IMR-90 (cell line): ENCODE measurements around the gene PCARE. TPM values are rescaled to one million over a fixed set of nuclear protein-coding genes. Genes with fewer than 3 reads are reported as not detected.

ENCODE experiments used
- ATAC-seq: fragments of 200-7000 bp; cut with Tn5 transposase; 2 replicates; pipeline ENCODE4 v1.9.1; 2020; ENCODE audit warnings: low read depth, mild to moderate bottlenecking, moderate library complexity
- BruUV-seq: library from RNA; stranded (reverse); fragments of 400-500 nt; replicated peaks from 2 replicates; lab custom pipeline; 2021; lab: Mats Ljungman, UMichigan
- CTCF ChIA-PET: fragments of 300-600 bp; formaldehyde crosslinking; extraction: SDS; loops from one replicate; lab custom pipeline; 2021; ENCODE audit warnings: antibody characterized with exemption; lab: Yijun Ruan, JAX
- POLR2A ChIA-PET: fragments of 300-600 bp; sonication (Branson Sonifier 250); formaldehyde crosslinking; loops from one replicate; lab custom pipeline; 2022; ENCODE audit warnings: antibody characterized with exemption; ENCODE audit not compliant: unreplicated experiment; lab: Charles Lee
- DNase-seq: peaks from one replicate; pipeline ENCODE4 v3.0.0; 2013
- H2AFZ ChIP-seq: replicated peaks from 2 replicates; pipeline ENCODE3; 2013; ENCODE audit warnings: low read length, mild to moderate bottlenecking; ENCODE audit not compliant: poor library complexity
- H2AK5ac ChIP-seq: 2 replicates; pipeline ENCODE4 v1.6.1; 2013; ENCODE audit warnings: low read depth, low read length, inconsistent platforms
- H2AK9ac ChIP-seq: replicated peaks from 2 replicates; pipeline ENCODE3; 2013; ENCODE audit warnings: mild to moderate bottlenecking, low read depth, low read length, moderate library complexity; ENCODE audit not compliant: poor library complexity
- H2BK120ac ChIP-seq: 2 replicates; pipeline ENCODE4 v1.6.1; 2013; ENCODE audit warnings: low read depth, low read length, inconsistent platforms
- H2BK15ac ChIP-seq: 3 replicates; pipeline ENCODE4 v1.6.1; 2013; ENCODE audit warnings: low read depth, low read length, inconsistent platforms
- H2BK20ac ChIP-seq: 2 replicates; pipeline ENCODE4 v1.6.1; 2013; ENCODE audit warnings: low read depth, mild to moderate bottlenecking, inconsistent platforms, low read length, moderate library complexity
- H2BK5ac ChIP-seq: 2 replicates; pipeline ENCODE4 v1.6.1; 2013; ENCODE audit warnings: mild to moderate bottlenecking, low read depth, low read length, inconsistent platforms; ENCODE audit not compliant: poor library complexity, severe bottlenecking
- H3K14ac ChIP-seq: replicated peaks from 2 replicates; pipeline ENCODE4 v1.6.1; 2013; ENCODE audit warnings: low read depth, low read length, inconsistent platforms
- H3K18ac ChIP-seq: 2 replicates; pipeline ENCODE4 v1.6.1; 2013; ENCODE audit warnings: low read depth, low read length, control low read depth
- H3K23ac ChIP-seq: 2 replicates; pipeline ENCODE4 v1.6.1; 2013; ENCODE audit warnings: low read depth, low read length, inconsistent platforms
- H3K27ac ChIP-seq: 2 replicates; pipeline ENCODE4 v1.5.1; 2013; ENCODE audit warnings: mild to moderate bottlenecking, control low read depth, low read length; ENCODE audit not compliant: insufficient read depth
- H3K27me3 ChIP-seq: 2 replicates; pipeline ENCODE4 v1.6.1; 2013; ENCODE audit warnings: low read length; ENCODE audit not compliant: control insufficient read depth, insufficient read depth
- H3K36me3 ChIP-seq: 2 replicates; pipeline ENCODE4 v1.6.1; 2013; ENCODE audit warnings: low read length, mixed read lengths; ENCODE audit not compliant: control insufficient read depth, insufficient read depth
- H3K4ac ChIP-seq: 2 replicates; pipeline ENCODE4 v1.6.1; 2013; ENCODE audit warnings: low read depth, low read length, inconsistent platforms
- H3K4me1 ChIP-seq: 2 replicates; pipeline ENCODE4 v1.6.1; 2013; ENCODE audit warnings: low read length, mixed read lengths; ENCODE audit not compliant: control insufficient read depth, insufficient read depth
- H3K4me2 ChIP-seq: 2 replicates; pipeline ENCODE4 v1.6.1; 2013; ENCODE audit warnings: low read depth, mild to moderate bottlenecking, control low read depth, low read length, moderate library complexity
- H3K4me3 ChIP-seq: 2 replicates; pipeline ENCODE4 v1.5.1; 2013; ENCODE audit warnings: low read depth, mild to moderate bottlenecking, control low read depth, low read length, moderate library complexity; ENCODE audit not compliant: insufficient read depth
- H3K56ac ChIP-seq: 2 replicates; pipeline ENCODE4 v1.6.1; 2013; ENCODE audit warnings: low read length, inconsistent platforms; ENCODE audit not compliant: insufficient read depth; ENCODE audit errors: extremely low read depth
- H3K79me1 ChIP-seq, 2 experiments: 2 replicates each; pipeline ENCODE4 v1.6.1; 2013; ENCODE audit warnings: low read length in 2 of 2, inconsistent platforms in 1 of 2, low read depth in 1 of 2
- H3K9ac ChIP-seq: 2 replicates; pipeline ENCODE4 v1.6.1; 2013; ENCODE audit warnings: low read depth, low read length, control low read depth
- H3K9me1 ChIP-seq: 2 replicates; pipeline ENCODE4 v1.6.1; 2013; ENCODE audit warnings: low read length, inconsistent platforms; ENCODE audit not compliant: insufficient read depth
- H3K9me3 ChIP-seq: 2 replicates; pipeline ENCODE4 v1.6.1; 2013; ENCODE audit warnings: low read length; ENCODE audit not compliant: control insufficient read depth, insufficient read depth
- H4K20me1 ChIP-seq: 2 replicates; pipeline ENCODE4 v1.6.1; 2013; ENCODE audit warnings: low read length, inconsistent platforms; ENCODE audit not compliant: insufficient read depth
- H4K5ac ChIP-seq: 2 replicates; pipeline ENCODE4 v1.6.1; 2013; ENCODE audit warnings: mild to moderate bottlenecking, low read depth, low read length, control low read depth
- H4K8ac ChIP-seq, 2 experiments: 2 replicates each; pipeline ENCODE4 v1.6.1; 2013; ENCODE audit warnings: low read depth in 2 of 2, low read length in 2 of 2, control low read depth in 1 of 2, inconsistent platforms in 1 of 2
- H4K91ac ChIP-seq: 2 replicates; pipeline ENCODE4 v1.6.1; 2013; ENCODE audit warnings: low read depth, low read length, inconsistent platforms; ENCODE audit not compliant: insufficient read depth
- BHLHE40 ChIP-seq: fragments of 150-350 bp; IDR thresholded peaks from 2 replicates; pipeline ENCODE4 v1.6.1; 2016; ENCODE audit warnings: mild to moderate bottlenecking, low read depth, low read length
- CEBPB ChIP-seq: IDR thresholded peaks from 2 replicates; pipeline ENCODE4 v1.6.1; 2012; ENCODE audit warnings: low read depth, low read length, improper control_type of control experiment
- CHD1 ChIP-seq: IDR thresholded peaks from 2 replicates; pipeline ENCODE4 v1.6.1; 2012; ENCODE audit warnings: low read depth, low read length, improper control_type of control experiment
- ELK1 ChIP-seq: fragments of 150-350 bp; IDR thresholded peaks from 2 replicates; pipeline ENCODE4 v1.6.1; 2016; ENCODE audit warnings: low read depth, mild to moderate bottlenecking, low read length, moderate library complexity, borderline replicate concordance
- FOS ChIP-seq: fragments of 150-350 bp; IDR thresholded peaks from 2 replicates; pipeline ENCODE4 v1.6.1; 2016; ENCODE audit warnings: low read depth, low read length
- MAFK ChIP-seq: IDR thresholded peaks from 2 replicates; pipeline ENCODE4 v1.6.1; 2012; ENCODE audit warnings: low read depth, low read length, improper control_type of control experiment
- MAZ ChIP-seq: IDR thresholded peaks from 2 replicates; pipeline ENCODE4 v1.6.1; 2012; ENCODE audit warnings: low read depth, mild to moderate bottlenecking, low read length, improper control_type of control experiment, moderate library complexity, borderline replicate concordance
- MXI1 ChIP-seq: IDR thresholded peaks from 2 replicates; pipeline ENCODE4 v1.6.1; 2012; ENCODE audit warnings: low read depth, mild to moderate bottlenecking, low read length, moderate library complexity, borderline replicate concordance
- NFE2L2 ChIP-seq: fragments of 150-350 bp; IDR thresholded peaks from 2 replicates; pipeline ENCODE4 v1.6.1; 2016; ENCODE audit warnings: low read depth, mild to moderate bottlenecking, low read length
- POLR2A ChIP-seq: IDR thresholded peaks from 2 replicates; pipeline ENCODE4 v1.6.1; 2012; ENCODE audit warnings: mild to moderate bottlenecking, low read depth, low read length
- RAD21 ChIP-seq: IDR thresholded peaks from 2 replicates; pipeline ENCODE4 v1.6.1; 2012; ENCODE audit warnings: low read length, improper control_type of control experiment
- RCOR1 ChIP-seq: IDR thresholded peaks from 2 replicates; pipeline ENCODE4 v1.6.1; 2012; ENCODE audit warnings: mild to moderate bottlenecking, low read length, improper control_type of control experiment; ENCODE audit not compliant: insufficient replicate concordance
- RFX5 ChIP-seq: IDR thresholded peaks from 2 replicates; pipeline ENCODE4 v1.8.0; 2012; ENCODE audit warnings: low read depth, mild to moderate bottlenecking, low read length, moderate library complexity
- SMC3 ChIP-seq: fragments of 150-350 bp; IDR thresholded peaks from 2 replicates; pipeline ENCODE4 v1.6.1; 2016; ENCODE audit warnings: low read depth, mild to moderate bottlenecking, antibody characterized with exemption, low read length, moderate library complexity
- WGBS, 2 experiments: methylation state at CpG; one replicate each; pipeline versions ENCODE4 v1.1.5 to v1.1.7; 2013; ENCODE audit warnings: missing lambda C conversion rate in 2 of 2; ENCODE audit not compliant: insufficient read length in 1 of 2; ENCODE audit errors: extremely low coverage in 2 of 2; 5-methylcytosine and 5-hydroxymethylcytosine counted together
- dilution Hi-C: fragments of 300-500 bp; cut with HindIII; formaldehyde crosslinking; loops from one replicate; pipeline ENCODE4 v1.14.3; 2018; ENCODE audit warnings: low sequenced_read_pairs; ENCODE audit not compliant: unreplicated experiment
- in situ Hi-C: fragments of 300-500 bp; cut with MboI; formaldehyde crosslinking; loops from 3 replicates; pipeline ENCODE4 v1.14.3; 2019; ENCODE audit warnings: low sequenced_read_pairs, inconsistent platforms, mixed read lengths
- intact Hi-C: fragments of 100-400 bp; cut with micrococcal nuclease; formaldehyde crosslinking; loops from 2 replicates; pipeline ENCODE4 v1.10.0; 2022
- polyA plus RNA-seq, 3 experiments: library from polyadenylated mRNA; depleted of rRNA; stranded (reverse); fragments of >200 nt; gene quantifications; 2 replicates each; pipeline ENCODE4 v1.2.3, GENCODE V29; 2012; ENCODE audit warnings: low replicate concordance in 1 of 3
- total RNA-seq: library from RNA; depleted of rRNA; stranded (reverse); fragments of >200 nt; gene quantifications from 2 replicates; pipeline ENCODE4 v1.2.3, GENCODE V29; 2012
- TF ChIP-seq, protein P1 (sequence below): fragments of 150-350 bp; IDR thresholded peaks from 2 replicates; pipeline ENCODE4 v1.6.1; 2017; ENCODE audit warnings: mild to moderate bottlenecking, antibody characterized with exemption, low read length, low read depth
- TF ChIP-seq, protein P2 (sequence below): conservative IDR thresholded peaks from 2 replicates; pipeline ENCODE4 v1.5.1; 2012; ENCODE audit warnings: mild to moderate bottlenecking, low read depth, low read length, improper control_type of control experiment

Gene PCARE
- total and polyA plus RNA-seq, 2 of the 4 experiments (the other 2 are of a cell fraction) = not detected

DNA sequence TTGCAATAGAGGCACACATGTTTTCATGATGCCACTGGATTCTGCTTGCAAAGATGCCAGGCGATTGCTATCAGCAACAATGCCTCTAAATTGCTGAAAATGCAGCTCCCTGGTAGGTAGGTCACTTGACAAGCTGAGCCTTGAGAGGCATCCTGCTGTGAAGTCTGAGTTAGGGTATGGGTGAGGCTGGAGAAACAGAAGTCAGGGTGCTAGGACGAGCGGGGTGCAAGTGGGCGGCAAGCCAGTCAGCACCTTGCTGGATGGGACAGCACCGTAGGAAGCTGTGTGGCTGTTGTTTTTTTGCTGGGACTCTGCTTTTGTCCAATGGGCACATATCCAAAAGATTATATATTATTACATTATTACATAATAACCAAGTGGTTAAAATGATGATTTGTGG lies 30.4 kb upstream of the PCARE start:
- Histone ChIP-seq H3K14ac (no peak overlapping the region), H4K5ac (no peak overlapping the region), H3K27ac (no peak overlapping the region), H2AK9ac (no peak overlapping the region), H2BK15ac (no peak overlapping the region), H4K8ac (no peak overlapping the region), H2BK5ac (no peak overlapping the region), H3K9me3 (no peaks in the 10 kb centered on the region), H3K18ac (no peak overlapping the region), H3K4ac (no peak overlapping the region), H4K20me1 (no peaks in the 10 kb centered on the region), H3K79me1 (no peaks in the 10 kb centered on the region), H2BK20ac (no peak overlapping the region), H3K27me3 (no peaks in the 10 kb centered on the region; the same call in 1 of the 2 replicates), H4K91ac (no peak overlapping the region), H3K23ac (no peak overlapping the region), H3K4me1 (peaks cover 5% of the 10 kb centered on the region), H2AFZ (peak overlapping the region; percentile 58), H2BK120ac (no peak overlapping the region), H3K56ac (no peak overlapping the region), H3K4me3 (no peak overlapping the region), H3K36me3 (no peaks in the 10 kb centered on the region), H3K4me2 (no peak overlapping the region), H2AK5ac (no peak overlapping the region), H3K9me1 (no peaks in the 10 kb centered on the region; the same call in 1 of the 2 replicates), H3K9ac (no peak overlapping the region)
- intact Hi-C loops = no loop called here
- no peak for ATAC-seq
- ChIA-PET POLR2A (no interaction called here), CTCF (no interaction called here)
- no peak for TF ChIP-seq RCOR1
- no peak for TF ChIP-seq MXI1
- no peak for TF ChIP-seq SMC3
- TF ChIP-seq, protein P1, sequence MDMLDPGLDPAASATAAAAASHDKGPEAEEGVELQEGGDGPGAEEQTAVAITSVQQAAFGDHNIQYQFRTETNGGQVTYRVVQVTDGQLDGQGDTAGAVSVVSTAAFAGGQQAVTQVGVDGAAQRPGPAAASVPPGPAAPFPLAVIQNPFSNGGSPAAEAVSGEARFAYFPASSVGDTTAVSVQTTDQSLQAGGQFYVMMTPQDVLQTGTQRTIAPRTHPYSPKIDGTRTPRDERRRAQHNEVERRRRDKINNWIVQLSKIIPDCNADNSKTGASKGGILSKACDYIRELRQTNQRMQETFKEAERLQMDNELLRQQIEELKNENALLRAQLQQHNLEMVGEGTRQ = no peak
- no peak for TF ChIP-seq NFE2L2
- no peak for TF ChIP-seq ELK1
- TF ChIP-seq CHD1 = no peak
- TF ChIP-seq, protein P2, sequence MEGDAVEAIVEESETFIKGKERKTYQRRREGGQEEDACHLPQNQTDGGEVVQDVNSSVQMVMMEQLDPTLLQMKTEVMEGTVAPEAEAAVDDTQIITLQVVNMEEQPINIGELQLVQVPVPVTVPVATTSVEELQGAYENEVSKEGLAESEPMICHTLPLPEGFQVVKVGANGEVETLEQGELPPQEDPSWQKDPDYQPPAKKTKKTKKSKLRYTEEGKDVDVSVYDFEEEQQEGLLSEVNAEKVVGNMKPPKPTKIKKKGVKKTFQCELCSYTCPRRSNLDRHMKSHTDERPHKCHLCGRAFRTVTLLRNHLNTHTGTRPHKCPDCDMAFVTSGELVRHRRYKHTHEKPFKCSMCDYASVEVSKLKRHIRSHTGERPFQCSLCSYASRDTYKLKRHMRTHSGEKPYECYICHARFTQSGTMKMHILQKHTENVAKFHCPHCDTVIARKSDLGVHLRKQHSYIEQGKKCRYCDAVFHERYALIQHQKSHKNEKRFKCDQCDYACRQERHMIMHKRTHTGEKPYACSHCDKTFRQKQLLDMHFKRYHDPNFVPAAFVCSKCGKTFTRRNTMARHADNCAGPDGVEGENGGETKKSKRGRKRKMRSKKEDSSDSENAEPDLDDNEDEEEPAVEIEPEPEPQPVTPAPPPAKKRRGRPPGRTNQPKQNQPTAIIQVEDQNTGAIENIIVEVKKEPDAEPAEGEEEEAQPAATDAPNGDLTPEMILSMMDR = no peak
- TF ChIP-seq MAZ = no peak
- TF ChIP-seq BHLHE40 = no peak
- no peak for TF ChIP-seq CEBPB
- no peak for TF ChIP-seq MAFK
- TF ChIP-seq RAD21 = no peak
- no peak for TF ChIP-seq POLR2A
- no peak for TF ChIP-seq FOS
- TF ChIP-seq RFX5 = no peak
- in situ Hi-C loops = no loop called here
- WGBS, 2 experiments = 79% methylated on average over 4 of the region's 5 CpGs; no CpG with 5 or more reads in 1 of the 2 experiments
- dilution Hi-C loops = no loop called here
- DNase-seq = no peak
- no TSS peak for BruUV-seq
